ENCODE measurements around the gene PRM3. TPM values are rescaled to one million over a fixed set of nuclear protein-coding genes. Genes with fewer than 3 reads are reported as not detected.
"Not testable (repeated sequence)": the region's sequence is repeated elsewhere in the genome, so short reads cannot be mapped to it uniquely, and the experiment has no call there.

Gene PRM3
- total RNA-seq, 2 experiments from 2014 or later, result not detected

DNA sequence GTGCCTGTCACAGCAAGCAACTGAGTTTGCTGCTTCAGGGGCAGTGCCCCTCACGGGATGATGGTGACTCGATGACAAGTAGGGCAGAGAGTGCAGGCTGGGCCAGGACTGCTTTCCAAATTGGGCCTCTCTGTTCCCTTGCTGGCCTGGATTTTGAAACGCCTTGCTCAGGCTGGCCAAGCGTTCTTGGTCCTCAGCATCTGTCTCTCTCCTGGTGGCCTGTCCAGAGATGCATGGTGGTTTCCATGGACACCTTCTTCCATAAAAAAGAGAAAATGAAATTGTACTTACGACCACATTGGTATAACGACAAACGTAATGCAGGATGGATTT lies 27.1 kb upstream of the PRM3 start:
- ATAC-seq (ENCODE audit: poor library complexity) (no peak), DNase-seq (no peak)
- no peaks in the 10 kb centered on the region for H3K36me3 Mint-ChIP-seq (ENCODE audit: low read depth)
- peaks cover 26% of the 10 kb centered on the region for H3K4me1 Mint-ChIP-seq (ENCODE audit: low read depth)
- H3K4me3 Mint-ChIP-seq, result no peak overlapping the region
- Histone ChIP-seq H3K27ac (ENCODE audit: low read depth in 1 of 2, low read length in 2 of 2) (no peak overlapping the region), H3K4me1 (ENCODE audit: insufficient read depth, low read length) (peaks cover 24% of the 10 kb centered on the region), H3K9me3 (ENCODE audit: control insufficient read depth in 1 of 2, insufficient read depth in 1 of 2, low read length in 2 of 2) (no peaks in the 10 kb centered on the region), H3K4me3 (ENCODE audit: low read length) (no peak overlapping the region), H3K27me3 (ENCODE audit: control insufficient read depth in 1 of 2, insufficient read depth in 2 of 2, low read length in 2 of 2) (no peaks in the 10 kb centered on the region), H3K36me3 (ENCODE audit: insufficient read depth, low read length) (no peaks in the 10 kb centered on the region)
- H3K27me3 Mint-ChIP-seq, result no peaks in the 10 kb centered on the region
- intact Hi-C loops (cut with DNase I, micrococcal nuclease), result no loop called here
- no peaks in the 10 kb centered on the region for H3K9me3 Mint-ChIP-seq
- TF ChIP-seq, protein P1, sequence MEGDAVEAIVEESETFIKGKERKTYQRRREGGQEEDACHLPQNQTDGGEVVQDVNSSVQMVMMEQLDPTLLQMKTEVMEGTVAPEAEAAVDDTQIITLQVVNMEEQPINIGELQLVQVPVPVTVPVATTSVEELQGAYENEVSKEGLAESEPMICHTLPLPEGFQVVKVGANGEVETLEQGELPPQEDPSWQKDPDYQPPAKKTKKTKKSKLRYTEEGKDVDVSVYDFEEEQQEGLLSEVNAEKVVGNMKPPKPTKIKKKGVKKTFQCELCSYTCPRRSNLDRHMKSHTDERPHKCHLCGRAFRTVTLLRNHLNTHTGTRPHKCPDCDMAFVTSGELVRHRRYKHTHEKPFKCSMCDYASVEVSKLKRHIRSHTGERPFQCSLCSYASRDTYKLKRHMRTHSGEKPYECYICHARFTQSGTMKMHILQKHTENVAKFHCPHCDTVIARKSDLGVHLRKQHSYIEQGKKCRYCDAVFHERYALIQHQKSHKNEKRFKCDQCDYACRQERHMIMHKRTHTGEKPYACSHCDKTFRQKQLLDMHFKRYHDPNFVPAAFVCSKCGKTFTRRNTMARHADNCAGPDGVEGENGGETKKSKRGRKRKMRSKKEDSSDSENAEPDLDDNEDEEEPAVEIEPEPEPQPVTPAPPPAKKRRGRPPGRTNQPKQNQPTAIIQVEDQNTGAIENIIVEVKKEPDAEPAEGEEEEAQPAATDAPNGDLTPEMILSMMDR (IDR thresholded peaks at IDR 0.05), result no peak
- ChIA-PET POLR2A (no interaction called here), CTCF (no interaction called here)
- no peak overlapping the region for H3K27ac Mint-ChIP-seq

GRCh38 chr16:11299865-11300559 lies 26.6 kb upstream of the PRM3 start:
- peaks cover 26% of the 10 kb centered on the region for H3K4me1 Mint-ChIP-seq (ENCODE audit: low read depth)
- no peak overlapping the region for H3K4me3 ChIP-seq (ENCODE audit: low read length)
- TF ChIP-seq, protein P1 (IDR thresholded peaks at IDR 0.05), result no peak
- no peaks in the 10 kb centered on the region for H3K36me3 Mint-ChIP-seq (ENCODE audit: low read depth)
- intact Hi-C loops (cut with DNase I, micrococcal nuclease), result loop anchor here in 1 of 2 experiments (5.0 kb wide), 1 partner anchor 43 kb away; the partner anchor contains the start of gene SOCS1
- H3K27me3 Mint-ChIP-seq, result no peaks in the 10 kb centered on the region
- no peaks in the 10 kb centered on the region for H3K9me3 Mint-ChIP-seq
- no peak overlapping the region for H3K4me3 Mint-ChIP-seq
- ATAC-seq (ENCODE audit: poor library complexity), result no peak
- no peak overlapping the region for H3K27ac Mint-ChIP-seq
- no peak for DNase-seq
- H3K36me3 ChIP-seq (ENCODE audit: insufficient read depth, low read length), result no peaks in the 10 kb centered on the region
- ChIA-PET CTCF (no interaction called here), POLR2A (interaction anchor here (3.7 kb wide), 1 partner anchor 11 kb away, joined by 29 read pairs; no protein-coding TSS in a partner anchor)
- no peaks in the 10 kb centered on the region for H3K9me3 ChIP-seq (ENCODE audit: control insufficient read depth in 1 of 2, insufficient read depth in 1 of 2, low read length in 2 of 2)
- H3K27me3 ChIP-seq (ENCODE audit: control insufficient read depth in 1 of 2, insufficient read depth in 2 of 2, low read length in 2 of 2), result no peaks in the 10 kb centered on the region
- no peak overlapping the region for H3K27ac ChIP-seq (ENCODE audit: low read depth in 1 of 2, low read length in 2 of 2)
- H3K4me1 ChIP-seq (ENCODE audit: insufficient read depth, low read length), result peaks cover 24% of the 10 kb centered on the region

DNA sequence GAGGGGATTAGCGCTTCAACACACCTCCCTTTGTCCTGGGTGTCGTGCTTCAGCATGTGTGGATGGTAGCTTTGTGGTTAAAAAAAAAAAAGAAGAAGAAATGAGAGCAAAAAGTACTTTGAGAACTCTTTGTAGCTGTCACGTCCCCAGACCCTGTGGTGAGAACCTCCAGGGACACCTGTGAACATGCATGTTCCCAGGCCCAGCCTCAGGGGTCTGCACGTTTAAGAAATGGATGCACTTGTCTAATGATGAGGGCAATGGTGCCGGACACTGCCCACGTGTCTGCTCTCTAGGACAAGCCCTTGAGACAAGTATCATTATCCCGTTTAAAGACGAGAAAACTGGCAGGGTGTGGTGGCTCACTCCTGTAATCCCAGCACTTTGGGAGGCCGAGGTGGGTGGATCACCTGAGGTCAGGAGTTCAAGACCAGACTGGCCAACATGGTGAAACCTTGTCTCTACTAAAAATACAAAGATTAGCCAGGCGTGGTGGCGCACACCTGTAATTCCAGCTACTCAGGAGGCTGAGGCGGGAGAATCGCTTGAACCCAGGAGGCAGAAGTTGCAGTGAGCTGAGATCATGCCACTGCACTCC lies 25.6 kb upstream of the PRM3 start:
- peak in 3 of 14 experiments; percentile 8 to 27 (median 22) for DNase-seq
- H3K4me1 ChIP-seq (ENCODE audit: insufficient read depth, low read length), result peaks cover 24% of the 10 kb centered on the region
- H3K27me3 Mint-ChIP-seq; H3K9me3 Mint-ChIP-seq; H3K9me3 ChIP-seq (ENCODE audit: control insufficient read depth in 1 of 2, insufficient read depth in 1 of 2, low read length in 2 of 2); H3K27ac ChIP-seq (ENCODE audit: low read depth in 1 of 2, low read length in 2 of 2); H3K27me3 ChIP-seq (ENCODE audit: control insufficient read depth in 1 of 2, insufficient read depth in 2 of 2, low read length in 2 of 2); H3K36me3 ChIP-seq (ENCODE audit: insufficient read depth, low read length); H3K36me3 Mint-ChIP-seq (ENCODE audit: low read depth); ATAC-seq (ENCODE audit: poor library complexity); H3K27ac Mint-ChIP-seq; H3K4me3 ChIP-seq (ENCODE audit: low read length): not testable (repeated sequence)
- H3K4me3 Mint-ChIP-seq, result peak overlapping the region; percentile 36
- peaks cover 26% of the 10 kb centered on the region for H3K4me1 Mint-ChIP-seq (ENCODE audit: low read depth)
- intact Hi-C loops (cut with DNase I, micrococcal nuclease), result loop anchor here in 1 of 2 experiments (5.0 kb wide), 1 partner anchor 42 kb away; the partner anchor contains the start of gene SOCS1
- ChIA-PET CTCF (interaction anchor here (1.6 to 2.5 kb wide), 3 partner anchors 43 to 335 kb away, joined by 4 to 14 read pairs (median 9); partner anchors contain the start of gene SOCS1), POLR2A (interaction anchor here (0.8 to 3.7 kb wide), 3 partner anchors 12 to 43 kb away, joined by 3 to 47 read pairs (median 29); partner anchors contain the start of gene SOCS1)

All from CD4-positive, alpha-beta T cell (primary cell).